GM21423 (cell line): Measurements from ENCODE around the gene IQGAP3.

Experiments
- ATAC-seq: cut with Tn5 transposase; IDR thresholded peaks from one replicate; pipeline ENCODE4 v1.9.1; 2021; ENCODE audit warnings: mild to moderate bottlenecking, moderate library complexity; ENCODE audit not compliant: unreplicated experiment

The IQGAP3 gene

GRCh38 chr1:156516821-156517220 is 55.5 kb downstream of the IQGAP3 start:
- no peak for ATAC-seq

- no peak for ATAC-seq
These were observed 56.4 kb downstream of the IQGAP3 start for GRCh38 chr1:156515956-156516355.

- ATAC-seq: no peak
These were observed 59.2 kb downstream of the IQGAP3 start for GRCh38 chr1:156513185-156513584.

- ATAC-seq: no peak
These were observed 60.7 kb downstream of the IQGAP3 start for GRCh38 chr1:156511644-156512043.

GRCh38 chr1:156510709-156511108 is 61.7 kb downstream of the IQGAP3 start:
- ATAC-seq: no peak

GRCh38 chr1:156509424-156510034 is 62.8 kb downstream of the IQGAP3 start:
- no peak for ATAC-seq

- no peak for ATAC-seq
These were observed 63.5 kb downstream of the IQGAP3 start for GRCh38 chr1:156508955-156509234.

GRCh38 chr1:156508205-156508954 is 64.0 kb downstream of the IQGAP3 start:
- ATAC-seq: no peak

GRCh38 chr1:156506450-156506849 is 65.9 kb downstream of the IQGAP3 start:
- no peak for ATAC-seq

GRCh38 chr1:156505679-156506298 is 66.6 kb downstream of the IQGAP3 start:
- no peak for ATAC-seq

- peak; percentile 33 for ATAC-seq
These were observed 67.3 kb downstream of the IQGAP3 start for GRCh38 chr1:156504821-156505678.

GRCh38 chr1:156504438-156504813 is 67.9 kb downstream of the IQGAP3 start:
- ATAC-seq: no peak

GRCh38 chr1:156503698-156504437 is 68.5 kb downstream of the IQGAP3 start:
- no peak for ATAC-seq

GRCh38 chr1:156502894-156503697 is 69.3 kb downstream of the IQGAP3 start:
- ATAC-seq: no peak

GRCh38 chr1:156502391-156502893 is 69.9 kb downstream of the IQGAP3 start:
- ATAC-seq: no peak

GRCh38 chr1:156500793-156501506 is 71.4 kb downstream of the IQGAP3 start:
- ATAC-seq: peak; percentile 39

GRCh38 chr1:156500543-156500792 is 71.9 kb downstream of the IQGAP3 start, which contains the start of gene MEF2D:
TSS of gene MEF2D (minus strand) at chr1:156500775. CDS start at chr1:156483292, 17,483 bp downstream.
- ATAC-seq: peak; percentile 0

GRCh38 chr1:156499842-156500542 is 72.4 kb downstream of the IQGAP3 start:
- ATAC-seq: no peak
